Measurements from ENCODE around the gene CDRT4.

CDRT4 gene

DNA sequence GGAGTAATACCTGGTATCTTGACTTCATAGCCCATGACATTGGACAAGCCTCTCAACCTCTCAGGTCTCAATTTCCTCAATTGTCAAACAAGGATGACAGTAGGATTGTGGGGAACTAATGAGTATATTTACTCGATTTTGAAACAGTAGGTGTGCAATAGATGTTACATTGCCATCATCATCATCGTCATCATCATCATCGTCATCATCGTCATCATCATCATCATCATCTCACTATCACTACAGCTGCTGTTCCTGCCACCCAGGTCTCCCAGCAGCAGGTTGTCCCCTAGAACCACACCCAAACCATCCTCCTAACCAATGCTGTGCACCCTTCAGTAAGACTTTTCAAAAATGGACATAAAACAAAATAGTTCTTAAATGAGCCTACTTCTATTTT is 24.8 kb upstream of the CDRT4 start:
- TF ChIP-seq CTCF (IDR thresholded peaks at IDR 0.05; ENCODE audit: extremely low read depth, missing control alignments) = no peak
- no peak for DNase-seq (ENCODE audit: low spot score)

DNA sequence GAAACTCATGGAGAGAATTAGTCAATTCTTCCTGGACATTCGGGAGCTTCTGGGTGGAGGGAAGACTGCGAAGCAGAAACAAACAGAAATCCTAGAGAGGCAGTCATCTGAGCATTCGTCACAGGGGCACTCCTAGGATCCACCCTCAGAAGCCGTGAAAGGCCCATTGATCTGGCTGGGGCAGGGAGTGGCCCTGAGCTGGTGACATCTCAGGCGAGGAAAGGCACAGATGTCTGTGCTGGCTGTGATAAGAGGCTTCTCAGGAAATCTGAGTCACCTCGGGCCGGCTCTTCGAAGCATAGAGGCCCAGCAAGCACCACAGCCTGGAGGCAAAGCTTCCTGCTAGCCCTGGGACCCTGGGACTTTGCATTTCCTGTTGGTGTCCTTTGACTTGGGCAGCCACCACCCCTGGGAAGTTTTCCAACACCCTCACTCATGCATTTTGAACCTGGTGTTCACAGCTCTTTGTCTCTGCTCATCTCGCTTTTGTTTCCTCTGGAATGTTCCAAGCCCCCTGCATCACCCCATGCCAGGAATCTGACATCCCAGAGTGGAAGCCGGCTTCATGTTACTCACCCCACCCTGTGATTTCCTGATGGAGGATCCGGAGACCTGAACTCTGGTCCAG is 23.3 kb upstream of the CDRT4 start:
- TF ChIP-seq CTCF (IDR thresholded peaks at IDR 0.05; ENCODE audit: extremely low read depth, missing control alignments) = no peak
- DNase-seq (ENCODE audit: low spot score) = no peak

GRCh38 chr17:15488557-15488956 is 21.1 kb upstream of the CDRT4 start:
- TF ChIP-seq CTCF (IDR thresholded peaks at IDR 0.05; ENCODE audit: extremely low read depth, missing control alignments) = no peak
- DNase-seq (ENCODE audit: low spot score) = no peak

DNA sequence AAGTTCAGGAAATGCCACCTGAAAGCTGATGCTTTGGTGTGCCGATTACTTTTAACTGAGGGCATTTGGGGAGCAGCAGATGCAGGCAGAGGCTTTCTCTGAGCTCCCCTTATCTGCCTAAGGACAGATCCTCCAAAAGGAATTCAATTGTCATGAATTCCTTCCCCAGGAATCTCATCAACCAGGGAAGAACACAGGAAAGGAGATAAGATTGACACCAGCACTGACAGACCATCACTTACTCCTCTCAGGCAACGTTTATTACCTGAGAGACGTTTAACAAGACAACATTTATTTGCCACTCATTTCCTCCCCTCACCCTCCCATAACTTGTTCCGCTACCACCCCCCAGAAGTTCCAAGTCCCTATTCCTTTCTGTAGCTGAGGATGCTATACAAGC is 17.6 kb upstream of the CDRT4 start:
- no peak for DNase-seq (ENCODE audit: low spot score)
- no peak for TF ChIP-seq CTCF (IDR thresholded peaks at IDR 0.05; ENCODE audit: extremely low read depth, missing control alignments)

GRCh38 chr17:15483431-15483830 is 16.0 kb upstream of the CDRT4 start:
- DNase-seq (ENCODE audit: low spot score) = no peak
- TF ChIP-seq CTCF (IDR thresholded peaks at IDR 0.05; ENCODE audit: extremely low read depth, missing control alignments) = no peak

DNA sequence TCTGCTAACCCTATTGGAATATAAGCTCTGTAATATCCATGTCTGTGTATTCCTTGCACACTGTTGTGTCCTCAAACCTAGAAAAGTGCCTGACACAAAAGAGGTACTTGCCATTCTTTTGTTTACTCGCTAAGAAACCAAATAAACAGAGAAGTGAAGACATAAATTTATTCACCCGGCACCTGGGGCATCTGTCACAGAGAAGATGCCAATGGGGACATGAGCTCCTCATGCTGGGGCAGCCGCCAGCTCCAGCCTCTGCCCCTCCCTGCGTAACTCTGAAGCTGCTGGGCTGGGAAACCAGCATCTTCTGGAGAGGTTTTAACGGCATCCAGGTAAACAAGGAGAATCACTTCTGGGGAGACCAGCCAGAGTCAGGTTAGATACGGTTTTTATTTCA is 15.1 kb upstream of the CDRT4 start:
- no peak for TF ChIP-seq CTCF (IDR thresholded peaks at IDR 0.05; ENCODE audit: extremely low read depth, missing control alignments)
- DNase-seq (ENCODE audit: low spot score) = no peak

DNA sequence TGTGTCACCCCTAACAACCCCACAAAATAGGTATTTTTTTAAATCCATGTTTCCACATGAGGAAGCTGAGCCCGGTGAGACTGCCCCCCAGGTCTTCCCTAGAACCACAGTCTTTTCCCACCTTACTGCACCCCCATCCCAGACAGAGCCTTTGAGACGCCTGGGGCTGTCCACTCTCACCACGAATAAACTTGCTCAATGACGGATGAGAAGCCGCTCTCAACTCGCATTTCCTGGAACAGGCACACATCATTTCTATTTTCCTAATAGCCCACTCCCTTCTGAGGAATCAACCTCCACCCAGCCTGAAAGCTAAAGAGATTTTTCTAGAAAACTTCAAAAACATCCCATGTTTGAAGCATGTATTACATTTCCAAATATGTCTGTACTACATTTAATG is 14.1 kb upstream of the CDRT4 start:
- TF ChIP-seq CTCF (IDR thresholded peaks at IDR 0.05; ENCODE audit: extremely low read depth, missing control alignments) = no peak
- no peak for DNase-seq (ENCODE audit: low spot score)
